HG03039 (cell line): ENCODE measurements around the gene MBD3L2.
"Not testable (repeated sequence)": the region's sequence is repeated elsewhere in the genome, so short reads cannot be mapped to it uniquely, and the experiment has no call there.

Experiments used
- ATAC-seq: cut with Tn5 transposase; IDR thresholded peaks from one replicate; pipeline ENCODE4 v1.9.1; 2021; ENCODE audit warnings: mild to moderate bottlenecking, moderate library complexity; ENCODE audit not compliant: unreplicated experiment

The MBD3L2 gene

DNA sequence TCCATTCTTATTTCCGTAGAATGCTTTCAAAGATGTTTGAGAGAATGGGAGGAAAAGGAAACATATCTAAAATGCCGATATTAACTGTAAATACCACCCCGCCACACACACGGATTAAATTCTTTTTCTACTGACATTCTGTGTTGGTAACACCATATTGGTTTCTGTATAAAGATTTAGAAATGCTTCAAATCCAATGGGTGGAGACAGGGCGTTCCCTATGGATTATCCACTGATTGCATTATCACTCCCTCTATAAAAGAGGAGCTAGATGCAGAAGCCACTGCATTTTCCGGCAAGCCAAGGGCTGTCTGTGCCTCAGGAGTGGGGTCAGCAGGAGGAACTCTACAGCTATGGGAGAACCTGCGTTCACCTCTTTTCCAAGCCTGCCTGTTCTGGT is at the start of gene MBD3L2:
TSS of gene MBD3L2 (plus strand) at position 301 of the 400 bp plus-strand sequence. CDS start at position 354, 53 bp downstream.
- ATAC-seq, result not testable (repeated sequence)

DNA sequence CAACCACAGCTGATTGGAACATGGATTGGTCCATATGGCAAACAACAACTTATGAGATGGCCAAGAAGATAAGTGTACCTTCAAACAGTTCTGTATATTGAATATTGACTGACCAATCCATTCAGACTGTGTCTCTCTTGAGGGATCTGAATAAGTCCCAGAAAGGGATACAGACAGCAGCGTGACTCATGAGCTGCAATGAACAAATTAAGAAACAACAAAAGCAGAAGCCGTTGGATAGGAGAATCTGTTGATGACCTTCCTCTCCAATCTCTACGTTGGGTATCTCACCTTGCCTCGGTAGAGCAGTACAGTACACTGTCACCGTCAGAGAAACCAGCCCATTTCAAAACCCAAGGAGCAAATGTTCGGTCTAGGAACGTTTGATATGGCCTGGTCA is 49.2 kb upstream of the MBD3L2 start:
- ATAC-seq, result no peak

DNA sequence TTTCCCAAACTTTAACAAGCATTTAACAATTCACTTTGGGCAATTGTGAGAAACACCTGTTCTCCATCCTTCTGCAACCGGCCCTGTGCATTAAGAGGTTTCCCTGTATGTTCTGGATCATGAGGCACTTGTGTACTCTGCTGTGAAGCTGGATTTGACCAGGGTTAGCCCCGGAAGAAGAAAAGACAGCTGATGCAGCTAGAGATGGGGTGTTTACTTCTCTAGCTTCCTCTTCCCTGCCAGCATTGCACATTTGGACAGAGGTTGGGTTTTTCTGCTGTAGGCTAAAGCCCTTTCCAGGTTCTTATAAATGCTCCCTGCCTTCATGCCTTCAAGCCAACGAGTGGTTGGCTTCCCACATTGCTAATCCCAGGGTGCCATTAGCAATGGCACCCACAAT is 48.8 kb upstream of the MBD3L2 start:
- no peak for ATAC-seq

DNA sequence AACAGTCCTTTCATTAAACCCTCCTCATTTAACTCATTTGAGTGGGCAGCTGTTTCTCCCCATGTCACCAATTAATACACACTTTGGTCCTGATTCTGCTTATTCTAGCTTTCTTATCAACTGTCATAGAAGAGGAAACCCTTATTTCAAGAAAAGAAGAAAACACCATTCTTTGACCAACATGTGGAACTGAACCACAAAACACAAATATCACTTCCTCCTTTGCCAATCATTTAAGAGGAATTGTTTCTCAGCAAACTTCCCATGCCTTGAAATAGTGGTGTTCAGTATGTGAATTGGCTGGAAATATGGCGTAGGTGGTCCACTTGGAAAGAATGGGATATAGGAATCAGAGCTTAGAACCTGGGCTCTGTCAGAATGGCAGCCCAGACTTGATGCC is 48.3 kb upstream of the MBD3L2 start:
- ATAC-seq, result no peak

DNA sequence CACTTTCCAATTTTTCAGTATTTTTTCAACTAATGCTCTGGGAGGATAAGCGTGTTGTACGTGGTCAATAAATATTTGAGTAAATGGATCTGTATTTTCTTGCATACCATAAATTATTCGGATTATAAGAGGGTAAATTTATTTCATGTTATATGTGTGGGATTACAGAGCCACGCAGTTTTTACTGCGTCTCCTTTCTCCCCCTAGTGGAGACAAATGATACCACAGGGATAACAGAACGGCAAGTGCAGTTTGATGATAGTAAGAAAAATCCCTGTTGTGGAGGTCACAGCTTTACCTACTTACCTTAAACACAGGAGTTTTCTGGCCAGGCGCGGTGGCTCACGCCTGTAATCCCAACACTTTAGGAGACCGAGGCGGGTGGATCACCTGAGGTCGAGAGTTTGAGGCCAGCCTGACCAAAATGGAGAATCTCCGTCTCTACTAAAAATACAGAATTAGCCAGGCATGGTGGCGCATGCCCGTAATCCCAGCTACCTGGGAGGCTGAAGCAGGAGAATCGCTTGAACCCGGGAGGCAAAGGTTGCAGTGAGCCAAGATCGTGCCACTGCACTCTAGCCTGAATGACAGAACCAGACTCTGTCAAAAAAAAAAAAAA is 44.7 kb upstream of the MBD3L2 start:
- no peak for ATAC-seq

DNA sequence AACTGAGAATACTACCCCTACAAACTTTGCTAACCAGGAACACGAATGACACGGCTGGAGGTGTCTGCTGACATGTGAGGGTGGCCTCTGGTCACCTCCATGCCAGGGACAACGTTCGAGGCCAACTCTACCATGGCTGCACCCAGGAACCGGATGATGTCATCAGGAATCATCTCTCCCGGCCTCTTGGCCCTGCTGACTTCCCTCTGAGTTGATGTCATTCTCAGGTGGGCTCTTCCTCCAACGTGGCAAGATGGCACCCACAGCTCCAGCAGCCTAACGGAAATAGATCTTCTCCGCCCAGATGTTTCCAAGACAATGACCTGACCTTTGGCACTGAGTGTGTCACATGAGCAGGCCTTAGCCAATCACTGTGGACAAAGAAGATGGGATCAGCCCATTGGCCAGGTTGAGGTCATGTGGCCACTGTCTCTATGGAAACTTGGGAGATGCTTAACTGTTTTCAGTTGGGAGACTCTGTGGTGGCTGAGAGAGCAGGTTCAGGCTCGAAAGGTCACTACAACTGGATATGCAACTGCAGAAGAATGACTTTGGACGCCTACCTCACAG is 42.9 kb upstream of the MBD3L2 start:
- no peak for ATAC-seq

DNA sequence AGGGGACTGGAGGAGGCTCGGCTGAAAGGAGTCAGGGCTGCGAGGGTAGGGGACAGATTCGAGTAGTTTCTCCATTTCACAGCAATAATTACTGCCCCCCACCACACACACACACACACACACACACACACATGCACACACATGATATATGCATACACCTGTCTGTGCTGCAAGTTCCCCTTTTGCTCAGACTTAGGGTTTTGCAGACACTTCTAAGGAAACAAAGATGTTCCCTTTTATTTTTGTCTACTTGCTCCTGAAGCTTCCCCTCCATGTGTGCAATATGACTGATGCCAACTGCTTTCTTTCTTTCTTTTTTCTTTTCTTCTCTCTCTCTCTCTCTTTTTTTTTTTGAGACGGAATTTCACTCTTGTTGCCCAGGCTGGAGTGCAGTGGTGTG is 41.3 kb upstream of the MBD3L2 start:
- ATAC-seq, result no peak

DNA sequence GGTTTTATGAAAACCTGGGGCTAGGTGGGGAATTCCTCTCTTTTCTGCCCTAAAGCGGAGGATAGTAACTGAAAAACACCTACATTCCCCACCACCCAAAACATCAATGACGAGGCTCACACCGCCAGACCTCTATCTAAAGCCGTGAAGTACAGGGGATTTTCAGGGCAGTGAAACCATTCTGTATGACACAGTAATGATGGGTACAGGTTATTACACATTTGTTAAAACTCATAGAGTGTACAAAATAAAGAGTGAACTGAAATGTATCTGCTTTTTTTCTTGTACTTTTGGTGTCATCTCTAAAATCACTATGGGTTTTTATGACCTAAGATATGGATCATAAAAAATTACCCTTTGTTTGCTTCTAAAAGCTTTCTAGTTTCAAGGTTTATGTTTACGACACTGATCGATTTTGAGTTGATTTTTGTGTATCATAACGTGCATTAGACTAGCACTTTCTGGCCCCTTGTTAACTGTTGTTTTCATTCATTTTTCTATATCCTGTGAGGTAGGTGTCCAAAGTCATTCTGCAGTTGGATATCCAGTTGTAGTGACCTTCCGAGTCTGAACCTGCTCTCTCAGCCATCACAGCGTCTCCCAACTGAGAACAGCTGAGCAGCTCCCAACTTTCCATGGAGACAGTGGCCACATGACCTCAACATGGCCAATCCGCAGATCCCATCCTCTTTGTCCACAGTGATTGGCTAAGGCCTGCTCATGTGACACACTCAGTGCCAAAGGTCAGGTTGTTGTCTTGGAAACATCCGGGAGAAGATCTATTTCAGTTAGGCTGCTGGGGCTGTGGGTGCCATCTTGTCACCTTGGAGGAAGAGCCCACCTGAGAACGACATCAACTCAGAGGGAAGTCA is 38.2 kb upstream of the MBD3L2 start:
- no peak for ATAC-seq

DNA sequence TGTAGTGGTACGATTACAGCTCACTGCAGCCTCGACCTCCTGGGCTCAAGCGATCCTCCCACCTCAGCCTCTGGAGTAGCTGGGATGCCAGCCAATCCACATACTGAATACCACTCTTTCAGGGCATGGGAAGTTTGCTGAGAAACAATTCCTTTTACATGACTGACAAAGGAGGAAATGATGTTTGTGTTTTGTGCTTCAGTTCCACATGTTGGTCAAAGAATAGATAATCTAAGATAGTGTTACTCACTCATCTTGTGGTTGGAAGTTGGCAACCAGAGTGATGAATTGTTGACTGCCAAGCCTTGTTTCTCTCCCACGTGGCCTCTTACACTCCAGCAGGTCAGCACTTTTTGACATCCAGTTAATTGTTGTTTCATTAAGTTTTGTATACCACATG is 35.4 kb upstream of the MBD3L2 start:
- ATAC-seq, result no peak

DNA sequence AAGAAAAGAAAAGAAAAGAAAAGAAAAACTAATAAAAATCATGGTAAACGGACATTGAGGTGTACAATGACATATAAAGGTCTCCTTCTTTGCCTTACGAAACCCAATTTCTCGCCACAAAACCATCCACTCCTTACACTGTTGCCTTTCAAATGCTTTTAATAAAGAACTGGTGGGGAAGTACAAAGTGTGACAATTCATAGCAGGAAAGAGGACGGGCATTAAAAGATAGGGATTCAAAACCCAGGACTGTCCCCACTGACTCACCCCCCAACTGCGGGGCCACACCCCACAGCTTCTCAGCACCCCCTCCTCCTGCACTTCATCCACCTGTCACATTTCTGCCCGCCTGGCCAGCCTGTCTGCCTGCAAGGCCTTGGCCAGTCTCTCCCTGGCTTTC is 30.3 kb upstream of the MBD3L2 start:
- no peak for ATAC-seq

DNA sequence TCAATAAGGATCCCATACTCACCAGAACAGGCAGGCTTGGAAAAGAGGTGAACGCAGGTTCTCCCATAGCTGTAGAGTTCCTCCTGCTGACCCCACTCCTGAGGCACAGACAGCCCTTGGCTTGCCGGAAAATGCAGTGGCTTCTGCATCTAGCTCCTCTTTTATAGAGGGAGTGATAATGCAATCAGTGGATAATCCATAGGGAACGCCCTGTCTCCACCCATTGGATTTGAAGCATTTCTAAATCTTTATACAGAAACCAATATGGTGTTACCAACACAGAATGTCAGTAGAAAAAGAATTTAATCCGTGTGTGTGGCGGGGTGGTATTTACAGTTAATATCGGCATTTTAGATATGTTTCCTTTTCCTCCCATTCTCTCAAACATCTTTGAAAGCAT is 27.8 kb upstream of the MBD3L2 start, which contains the start of gene MBD3L2B:
TSS of gene MBD3L2B (minus strand) at position 101 of the 400 bp plus-strand sequence. CDS start at position 67, 34 bp downstream.
- ATAC-seq, result not testable (repeated sequence)

DNA sequence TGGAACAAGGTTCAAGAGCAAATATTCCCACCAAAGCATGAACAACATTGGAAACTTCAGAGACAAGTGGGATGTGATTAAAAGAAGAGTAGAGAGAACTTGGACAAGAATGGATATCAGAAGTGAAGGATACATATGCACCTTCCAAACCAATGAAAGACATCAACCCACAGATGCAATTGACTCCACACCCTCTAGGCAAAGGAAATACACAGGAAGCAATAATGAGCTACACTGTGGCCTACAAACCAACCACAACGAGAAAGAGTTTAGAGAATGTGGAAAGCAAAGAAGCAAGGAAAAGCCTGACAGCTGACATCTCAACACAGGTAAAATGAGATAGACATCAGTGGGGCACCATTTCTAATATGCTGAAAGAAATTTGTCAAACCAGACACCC is 20.3 kb upstream of the MBD3L2 start:
- not testable (repeated sequence) for ATAC-seq

DNA sequence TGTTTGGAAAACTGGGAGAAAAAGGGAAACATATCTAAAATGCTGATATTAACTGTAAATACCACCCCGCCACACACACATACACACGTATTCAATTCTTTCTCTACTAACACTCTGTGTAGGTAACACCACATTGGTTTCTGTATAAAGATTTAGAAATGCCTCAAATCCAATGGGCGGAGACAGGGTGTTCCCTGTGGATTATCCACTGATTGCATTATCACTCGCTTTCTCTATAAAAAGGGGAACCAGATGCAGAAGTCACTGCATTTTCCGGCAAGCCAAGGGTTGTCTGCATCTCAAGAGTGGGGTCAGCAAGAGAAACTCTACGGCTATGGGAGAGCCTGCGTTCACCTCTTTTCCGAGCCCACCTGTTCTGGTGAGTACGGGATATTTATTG is 18.8 kb upstream of the MBD3L2 start, which contains the start of gene MBD3L5:
TSS of gene MBD3L5 (plus strand) at position 301 of the 400 bp plus-strand sequence. CDS start at position 335, 34 bp downstream.
- ATAC-seq, result not testable (repeated sequence)

DNA sequence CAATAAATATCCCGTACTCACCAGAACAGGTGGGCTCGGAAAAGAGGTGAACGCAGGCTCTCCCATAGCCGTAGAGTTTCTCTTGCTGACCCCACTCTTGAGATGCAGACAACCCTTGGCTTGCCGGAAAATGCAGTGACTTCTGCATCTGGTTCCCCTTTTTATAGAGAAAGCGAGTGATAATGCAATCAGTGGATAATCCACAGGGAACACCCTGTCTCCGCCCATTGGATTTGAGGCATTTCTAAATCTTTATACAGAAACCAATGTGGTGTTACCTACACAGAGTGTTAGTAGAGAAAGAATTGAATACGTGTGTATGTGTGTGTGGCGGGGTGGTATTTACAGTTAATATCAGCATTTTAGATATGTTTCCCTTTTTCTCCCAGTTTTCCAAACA is 9.0 kb upstream of the MBD3L2 start, which contains the start of gene MBD3L4:
TSS of gene MBD3L4 (minus strand) at position 101 of the 400 bp plus-strand sequence. CDS start at position 66, 35 bp downstream.
- not testable (repeated sequence) for ATAC-seq

DNA sequence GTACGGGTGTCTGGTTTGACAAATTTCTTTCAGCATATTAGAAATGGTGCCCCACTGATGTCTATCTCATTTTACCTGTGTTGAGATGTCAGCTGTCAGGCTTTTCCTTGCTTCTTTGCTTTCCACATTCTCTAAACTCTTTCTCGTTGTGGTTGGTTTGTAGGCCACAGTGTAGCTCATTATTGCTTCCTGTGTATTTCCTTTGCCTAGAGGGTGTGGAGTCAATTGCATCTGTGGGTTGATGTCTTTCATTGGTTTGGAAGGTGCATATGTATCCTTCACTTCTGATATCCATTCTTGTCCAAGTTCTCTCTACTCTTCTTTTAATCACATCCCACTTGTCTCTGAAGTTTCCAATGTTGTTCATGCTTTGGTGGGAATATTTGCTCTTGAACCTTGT is 7.6 kb upstream of the MBD3L2 start:
- ATAC-seq, result not testable (repeated sequence)

DNA sequence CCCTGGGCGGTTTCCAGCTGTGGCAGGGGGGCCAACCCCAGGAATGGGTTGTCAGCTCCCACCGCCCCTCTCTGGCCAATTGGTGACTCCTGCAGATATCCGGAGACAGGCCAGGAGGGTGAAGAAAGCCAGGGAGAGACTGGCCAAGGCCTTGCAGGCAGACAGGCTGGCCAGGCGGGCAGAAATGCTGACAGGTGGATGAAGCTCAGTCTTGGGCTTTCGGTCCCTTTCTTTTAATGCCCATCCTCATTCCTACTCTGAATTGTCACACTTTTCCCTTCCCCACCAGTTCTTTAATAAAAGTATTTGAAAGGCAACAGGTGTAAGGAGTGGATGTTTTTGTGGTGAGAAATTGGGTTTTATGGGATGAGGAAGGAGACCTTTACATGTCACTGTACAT is 2.3 kb downstream of the MBD3L2 start:
- not testable (repeated sequence) for ATAC-seq

DNA sequence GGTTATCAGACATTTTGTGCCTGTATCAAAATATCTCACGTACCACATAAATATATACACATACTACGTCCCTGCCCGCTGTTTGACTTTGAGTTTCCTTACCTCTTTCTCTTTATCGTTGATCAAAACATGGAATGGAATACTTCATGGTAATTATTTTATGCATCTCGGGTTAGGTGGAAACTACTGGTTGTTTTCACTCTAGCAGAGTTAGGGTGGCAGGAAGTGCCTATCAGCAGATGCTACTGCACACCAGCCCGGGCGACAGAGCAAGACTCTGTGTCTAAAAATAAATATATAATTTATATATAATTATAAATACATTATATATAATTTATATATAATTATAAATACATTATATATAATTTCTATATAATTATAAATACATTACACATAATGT is 3.8 kb downstream of the MBD3L2 start:
- ATAC-seq, result not testable (repeated sequence)

DNA sequence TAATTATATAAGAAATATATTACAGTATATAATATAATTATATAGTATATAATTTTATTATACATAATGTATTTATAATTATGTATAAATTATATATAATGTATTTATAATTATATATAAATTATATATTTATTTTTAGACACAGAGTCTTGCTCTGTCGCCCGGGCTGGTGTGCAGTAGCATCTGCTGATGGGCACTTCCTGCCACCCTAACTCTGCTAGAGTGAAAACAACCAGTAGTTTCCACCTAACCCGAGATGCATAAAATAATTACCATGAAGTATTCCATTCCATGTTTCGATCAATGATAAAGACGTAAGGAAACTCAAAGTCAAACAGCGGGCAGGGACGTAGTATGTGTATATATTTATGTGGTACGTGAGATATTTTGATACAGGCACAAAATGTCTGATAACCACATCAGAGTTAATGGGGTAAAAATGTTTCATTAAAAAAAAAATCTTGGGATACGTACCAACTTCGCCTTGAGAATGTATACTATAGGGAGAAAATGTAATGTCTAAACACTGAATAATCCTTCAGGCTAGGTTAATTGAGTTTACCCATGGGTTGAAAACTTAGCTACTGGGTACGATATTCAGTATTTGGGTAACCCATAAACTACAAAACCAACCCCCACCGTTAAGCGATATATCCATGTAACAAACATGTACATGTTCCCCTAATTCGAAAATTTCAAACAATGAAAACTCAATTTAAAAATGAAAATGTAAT is 5.7 kb downstream of the MBD3L2 start:
- not testable (repeated sequence) for ATAC-seq

DNA sequence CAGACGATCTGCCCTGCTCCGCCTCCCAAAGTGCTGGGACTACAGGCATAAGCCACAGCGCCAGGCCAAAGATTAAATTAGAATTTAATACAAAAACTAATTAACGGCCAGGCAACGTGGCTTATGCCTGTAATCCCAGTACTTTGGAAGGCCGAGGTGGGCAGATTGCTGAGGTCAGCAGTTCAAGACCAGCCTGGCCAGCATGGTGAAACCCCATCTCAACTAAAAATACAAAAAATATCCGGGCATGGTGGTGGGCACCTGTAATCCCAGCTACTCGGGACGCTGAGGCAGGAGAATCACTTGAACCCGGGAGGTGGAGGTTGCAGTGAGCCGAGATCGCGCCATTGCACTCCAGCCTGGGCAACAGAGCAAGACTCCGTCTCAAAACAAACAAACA is 6.6 kb downstream of the MBD3L2 start:
- not testable (repeated sequence) for ATAC-seq

DNA sequence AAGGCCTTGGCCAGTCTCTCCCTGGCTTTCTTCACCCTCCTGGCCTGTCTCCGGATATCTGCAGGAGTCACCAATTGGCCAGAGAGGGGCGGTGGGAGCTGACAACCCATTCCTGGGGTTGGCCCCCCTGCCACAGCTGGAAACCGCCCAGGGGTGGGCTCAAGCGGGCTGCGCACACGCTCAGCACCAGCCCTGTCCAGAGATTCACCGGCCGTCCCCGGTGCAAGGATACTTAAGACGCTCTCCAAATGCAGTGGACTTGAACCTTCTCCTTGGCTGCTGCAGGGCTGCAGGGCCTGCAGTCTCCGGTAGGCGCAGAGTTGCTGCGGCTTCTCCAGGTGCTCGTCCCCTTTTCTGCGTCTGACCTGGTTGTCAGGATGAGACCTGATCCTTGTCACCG is 7.2 kb downstream of the MBD3L2 start:
- ATAC-seq, result not testable (repeated sequence)

DNA sequence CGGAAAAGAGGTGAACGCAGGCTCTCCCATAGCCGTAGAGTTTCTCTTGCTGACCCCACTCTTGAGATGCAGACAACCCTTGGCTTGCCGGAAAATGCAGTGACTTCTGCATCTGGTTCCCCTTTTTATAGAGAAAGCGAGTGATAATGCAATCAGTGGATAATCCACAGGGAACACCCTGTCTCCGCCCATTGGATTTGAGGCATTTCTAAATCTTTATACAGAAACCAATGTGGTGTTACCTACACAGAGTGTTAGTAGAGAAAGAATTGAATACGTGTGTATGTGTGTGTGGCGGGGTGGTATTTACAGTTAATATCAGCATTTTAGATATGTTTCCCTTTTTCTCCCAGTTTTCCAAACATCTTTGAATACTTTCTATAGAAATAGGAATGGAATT is 9.5 kb downstream of the MBD3L2 start, which contains the start of gene MBD3L3:
TSS of gene MBD3L3 (minus strand) at position 101 of the 400 bp plus-strand sequence. CDS start at position 30, 71 bp downstream.
- ATAC-seq, result not testable (repeated sequence)
